GM18507 (cell line): Measurements from ENCODE around the gene SNAP25.

ENCODE experiments used
- DNase-seq: peaks from one replicate; pipeline ENCODE4 v3.0.0; 2011; ENCODE audit warnings: low read depth; ENCODE audit not compliant: insufficient read length; ENCODE audit errors: extremely low spot score
- FAIRE-seq: peaks from 2 replicates; lab custom pipeline; 2011; peaks lifted over from hg19 to GRCh38; lab: Jason Lieb, UNC

The SNAP25 gene

GRCh38 chr20:10209091-10209490, 9.5 kb upstream of the SNAP25 start:
- no peak for DNase-seq
- no peak for FAIRE-seq

DNA sequence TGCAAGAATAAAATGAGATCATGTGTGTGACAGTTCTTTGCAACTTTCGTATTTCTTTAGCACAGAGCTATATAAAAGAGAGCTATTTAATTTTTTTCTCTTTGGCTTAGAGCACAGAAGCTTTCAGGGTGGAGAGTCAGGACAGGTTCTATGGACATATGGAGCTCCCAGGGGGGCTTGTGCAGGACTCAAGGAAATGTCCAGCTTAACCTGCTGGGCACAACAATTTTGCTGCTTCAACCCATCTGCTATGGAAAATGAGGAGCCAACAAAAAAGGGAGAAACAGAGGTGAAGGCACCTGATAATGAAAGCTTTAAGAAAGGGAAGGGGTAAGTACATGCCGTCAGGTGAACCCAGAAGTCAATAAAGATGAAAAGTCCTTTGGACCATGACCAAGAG, 5.1 kb upstream of the SNAP25 start:
- DNase-seq = no peak
- FAIRE-seq = no peak

DNA sequence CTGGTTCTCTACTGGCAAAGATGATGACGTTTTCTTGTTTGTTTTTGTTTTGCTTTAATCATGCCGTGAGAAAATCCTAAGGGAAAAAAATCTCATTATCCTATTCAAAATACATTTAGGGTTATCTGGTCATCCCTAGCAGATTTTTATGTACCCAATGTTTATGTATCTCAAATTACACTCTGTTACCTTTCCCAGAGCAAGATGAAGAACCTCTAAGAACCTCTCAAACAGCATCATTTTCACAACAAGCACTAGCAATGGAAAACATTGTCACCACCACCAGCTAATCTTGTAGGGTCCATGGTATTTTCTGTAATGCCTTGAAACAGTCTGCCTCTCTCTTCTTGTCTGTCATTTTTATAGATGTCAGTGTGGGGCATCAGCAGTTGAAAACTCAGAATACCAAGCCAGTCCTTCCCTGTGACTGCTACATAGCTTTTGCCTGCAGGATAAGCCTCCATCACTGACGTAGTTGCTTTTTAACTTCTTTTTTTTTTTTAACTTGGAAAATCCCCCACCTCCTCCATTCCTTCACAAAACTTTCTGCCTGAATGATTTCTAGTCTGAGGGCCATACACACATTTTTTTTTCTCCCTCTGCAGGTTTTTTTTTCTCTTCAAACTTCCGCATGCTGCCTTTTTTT, 2.4 kb upstream of the SNAP25 start:
- DNase-seq = no peak
- FAIRE-seq = no peak

- FAIRE-seq (no peak), DNase-seq (no peak)
Observed at GRCh38 chr20:10217721-10218410, 764 bp upstream of the SNAP25 start.

DNA sequence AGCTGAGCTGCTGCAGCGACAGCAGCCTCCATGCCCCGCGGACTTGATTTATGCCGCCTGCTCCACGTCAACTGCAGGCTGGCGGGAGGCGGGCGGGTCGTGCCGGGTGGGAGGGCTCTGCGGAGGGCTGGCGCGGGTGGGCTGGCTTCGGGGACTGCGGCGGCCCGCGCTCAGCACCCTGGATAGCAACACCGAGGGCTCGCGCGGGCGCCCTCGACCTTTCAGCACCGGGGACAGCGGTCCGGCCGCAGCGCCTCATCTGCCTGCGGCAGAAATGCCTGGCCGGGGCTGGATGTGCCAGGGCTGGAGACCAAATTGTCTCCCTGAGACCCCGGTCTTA, 792 bp downstream of the SNAP25 start:
- no peak for FAIRE-seq
- peak; percentile 35 for DNase-seq

DNA sequence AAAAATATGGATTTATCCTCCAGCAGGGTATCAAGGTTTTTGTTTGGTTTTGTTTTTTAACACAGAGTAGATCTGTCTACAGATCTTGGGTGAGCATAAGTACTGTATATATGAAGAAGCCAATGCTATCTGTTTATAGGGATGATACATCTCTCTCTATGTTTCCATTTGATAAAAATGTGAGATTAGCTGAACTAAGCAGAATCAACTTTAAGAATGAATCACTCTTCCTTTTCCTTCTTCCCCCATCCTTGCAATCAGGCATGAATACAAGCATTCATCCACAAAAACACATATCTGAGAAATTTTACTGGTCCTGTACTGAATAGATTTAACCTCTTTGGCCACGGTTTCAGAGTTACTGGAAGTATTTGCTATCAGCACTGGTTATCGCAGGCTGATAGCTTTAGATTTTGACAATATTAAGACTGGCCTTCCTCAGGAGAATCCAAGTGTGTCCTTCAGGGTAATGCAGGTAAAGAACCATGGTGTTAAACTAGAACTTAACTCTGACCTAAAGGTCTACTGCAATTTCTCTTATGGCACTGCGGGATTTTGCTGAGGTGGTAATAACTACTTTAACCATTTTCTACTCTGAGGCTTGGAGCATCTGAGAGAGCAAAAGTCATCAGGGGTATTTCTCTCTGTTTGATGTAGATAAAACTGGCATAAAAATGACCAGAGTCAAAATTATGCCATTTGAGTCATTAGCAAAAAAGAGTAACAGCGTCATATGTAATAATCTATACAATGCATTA, 1.5 kb downstream of the SNAP25 start:
- FAIRE-seq = no peak
- DNase-seq = no peak

DNA sequence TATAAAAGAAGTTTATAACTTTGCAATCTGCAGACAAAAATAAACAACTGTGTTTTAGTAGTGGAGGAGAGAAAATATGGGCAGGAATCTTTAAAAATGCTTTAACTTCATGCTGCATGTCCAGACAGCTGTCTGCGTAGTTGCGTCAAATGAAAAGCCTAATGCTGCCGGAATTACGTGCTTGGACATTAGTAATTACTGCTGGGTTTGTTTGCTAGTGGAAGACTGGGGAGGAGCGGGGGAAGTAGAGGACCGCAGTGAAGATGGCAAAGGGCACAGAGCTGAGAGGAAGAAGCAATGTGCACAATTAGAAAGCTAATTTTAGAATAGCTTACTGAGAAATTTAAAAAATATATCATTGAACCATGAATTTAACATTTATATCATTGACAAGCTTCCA, 2.4 kb downstream of the SNAP25 start:
- no peak for DNase-seq

GRCh38 chr20:10225439-10226060, 6.9 kb downstream of the SNAP25 start:
- FAIRE-seq (no peak), DNase-seq (no peak)

More for the DNA sequence above, 2.4 kb downstream of the SNAP25 start:
- no peak for FAIRE-seq

GRCh38 chr20:10228330-10228729, 9.7 kb downstream of the SNAP25 start:
- FAIRE-seq = no peak
- DNase-seq = no peak

- FAIRE-seq (no peak), DNase-seq (no peak)
Observed at GRCh38 chr20:10231290-10231689, 12.7 kb downstream of the SNAP25 start.

DNA sequence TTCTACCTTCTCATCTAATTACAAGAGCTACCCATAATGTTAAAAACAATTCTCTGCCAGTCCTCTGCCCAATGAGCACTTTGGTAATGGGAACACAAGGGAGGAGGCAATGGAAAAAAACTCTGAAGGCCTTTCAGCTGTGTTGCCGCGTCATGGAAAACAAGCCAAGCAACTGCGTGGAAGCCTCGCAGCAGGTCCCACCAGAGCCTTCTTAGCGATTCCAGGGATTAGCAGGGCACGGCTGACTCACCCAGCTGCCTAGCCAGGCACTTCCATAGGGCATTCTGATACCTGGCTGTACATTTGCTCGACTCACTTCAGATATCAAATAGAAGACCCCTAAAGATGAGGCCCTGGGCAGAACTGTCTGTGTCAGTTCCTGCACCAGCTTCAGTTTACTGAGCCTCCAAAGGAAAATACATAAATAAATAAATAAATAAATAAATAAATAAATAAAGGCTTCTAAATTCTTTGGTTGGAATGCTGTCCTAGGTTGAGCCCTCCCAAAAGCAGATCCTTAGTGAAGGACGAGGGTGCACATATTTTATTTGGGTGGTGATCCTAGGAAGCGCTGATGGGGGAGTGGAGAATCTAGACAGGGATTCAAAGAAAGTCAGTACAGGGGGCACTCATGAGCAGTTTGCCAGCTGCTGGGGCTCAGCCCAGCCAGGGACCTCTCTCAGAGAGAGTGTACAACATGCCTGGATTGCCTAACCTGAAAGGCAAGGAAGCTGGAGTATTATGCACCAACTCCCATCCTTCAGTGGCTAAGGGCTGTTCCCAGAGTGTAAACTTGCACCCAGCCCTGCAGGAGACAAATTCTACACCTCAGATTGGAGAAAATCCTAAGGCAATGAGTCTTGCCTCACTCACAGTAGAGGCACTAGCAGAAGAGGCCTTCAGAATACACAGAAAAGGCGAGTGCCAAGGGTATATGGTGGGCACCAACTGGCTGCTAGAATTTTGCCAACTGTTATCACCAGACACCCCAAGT, 18.2 kb downstream of the SNAP25 start:
- FAIRE-seq (no peak), DNase-seq (no peak)

DNA sequence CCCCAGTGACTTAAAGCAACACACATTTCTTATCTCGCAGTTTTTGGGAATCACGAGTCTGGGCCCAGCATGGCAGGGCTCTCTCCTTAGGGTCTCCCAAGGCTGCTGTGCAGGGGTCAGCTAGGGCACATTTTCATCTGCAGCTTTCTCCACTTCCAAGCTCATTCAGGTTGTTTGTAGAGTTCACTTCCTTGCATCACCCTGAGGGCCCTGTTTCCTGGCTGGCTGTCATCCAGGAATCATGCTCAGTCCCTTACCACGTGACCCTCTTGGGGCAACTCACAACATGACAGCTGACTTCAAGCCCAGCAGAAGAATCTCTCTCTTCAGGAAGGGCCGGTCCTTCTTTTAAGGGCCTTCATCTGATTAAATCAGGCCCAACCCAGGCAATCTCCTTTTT, 21.3 kb downstream of the SNAP25 start:
- no peak for DNase-seq
- FAIRE-seq = no peak

GRCh38 chr20:10240655-10241054, 22.0 kb downstream of the SNAP25 start:
- no peak for FAIRE-seq
- no peak for DNase-seq

DNA sequence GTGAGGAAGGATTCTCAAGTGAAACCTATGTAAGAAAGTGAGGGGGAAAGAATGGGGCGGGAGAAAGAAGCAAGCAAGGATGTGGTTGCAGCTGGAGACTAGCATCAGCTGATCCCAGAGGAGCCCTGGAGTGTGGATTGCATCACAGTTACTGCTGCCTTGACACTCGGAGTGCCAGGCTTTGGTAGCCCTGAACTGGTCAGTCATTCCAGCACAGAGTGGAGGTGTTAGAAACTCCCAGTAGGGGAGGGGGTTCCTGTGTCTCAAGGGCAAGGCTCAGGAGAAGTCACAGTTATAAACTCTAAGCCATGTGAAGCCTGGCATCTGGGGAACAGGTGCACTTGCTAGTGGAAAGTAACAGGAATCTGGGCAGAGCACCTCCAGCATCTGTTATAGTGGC, 23.5 kb downstream of the SNAP25 start:
- FAIRE-seq = no peak
- no peak for DNase-seq

DNA sequence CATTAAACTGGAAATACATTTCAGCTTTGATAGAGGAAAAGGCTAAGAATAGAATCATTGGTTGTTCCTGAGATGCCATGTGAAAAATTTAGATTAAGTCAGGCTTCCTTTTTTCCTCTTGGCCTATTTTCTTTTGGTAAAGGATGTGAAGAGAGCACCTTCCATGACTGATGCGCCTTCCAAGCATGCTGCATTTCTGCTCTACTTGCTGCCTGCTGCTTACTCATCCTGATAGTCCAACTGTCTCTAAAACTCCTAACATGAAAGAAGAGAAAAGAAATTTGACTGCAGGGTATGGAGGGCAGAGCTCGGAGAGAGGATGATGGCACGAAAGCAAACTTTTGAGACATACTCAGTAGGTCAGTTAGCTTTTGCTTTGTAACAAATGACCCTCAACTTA, 28.8 kb downstream of the SNAP25 start:
- FAIRE-seq = no peak
- DNase-seq = no peak

DNA sequence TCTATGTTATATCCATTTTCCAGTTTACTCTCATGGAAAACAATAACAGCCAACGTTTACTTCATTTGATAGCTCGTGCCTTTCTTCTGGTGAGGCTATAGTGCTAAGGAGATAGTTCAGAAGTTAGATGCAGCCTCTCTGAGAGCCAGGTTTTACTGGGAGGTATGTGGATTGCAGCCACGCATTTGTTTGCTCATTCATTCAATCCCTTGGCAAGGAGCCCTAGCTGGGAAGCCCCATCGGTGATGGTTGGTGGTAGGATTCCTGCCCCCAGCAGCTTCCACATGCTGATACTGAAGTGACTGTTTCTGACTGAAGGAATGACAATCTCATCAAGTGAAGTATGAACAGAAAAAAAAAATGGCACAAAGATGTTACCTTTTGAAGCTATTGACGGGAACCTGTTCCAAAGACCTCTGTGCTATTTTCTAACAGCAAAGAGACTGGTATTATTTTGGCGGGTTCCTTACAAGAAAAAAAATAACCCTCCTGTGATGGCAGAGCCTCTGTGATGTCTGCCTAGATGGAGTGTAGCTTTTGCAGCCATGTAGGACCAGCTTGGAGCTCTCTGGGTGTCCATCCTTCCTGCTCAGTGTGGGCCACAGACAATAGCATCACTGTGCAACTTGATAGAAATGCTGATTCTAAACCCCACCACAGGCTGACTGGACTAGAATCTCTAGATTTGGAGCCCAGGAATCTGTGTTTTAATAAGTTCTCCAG, 30.6 kb downstream of the SNAP25 start:
- DNase-seq (no peak), FAIRE-seq (no peak)

DNA sequence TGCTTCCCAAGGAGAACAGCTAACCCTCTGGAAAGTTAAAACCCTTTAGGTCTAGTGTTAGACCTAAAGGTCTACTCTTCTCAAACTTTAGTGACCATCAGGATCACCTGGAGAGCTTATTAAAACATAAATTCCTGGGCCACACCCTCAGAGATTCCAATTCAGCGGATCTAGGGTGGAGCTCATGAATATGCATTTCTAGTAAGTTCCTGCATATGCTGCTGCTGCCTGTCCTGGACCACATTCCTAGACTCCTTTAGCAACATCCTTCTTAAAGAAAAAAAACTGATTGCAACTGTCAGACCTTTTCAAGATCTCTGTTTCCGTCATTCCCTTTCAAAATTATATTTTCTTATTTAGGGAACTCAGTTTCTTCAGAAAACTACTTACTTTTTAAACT, 31.2 kb downstream of the SNAP25 start:
- DNase-seq (no peak), FAIRE-seq (no peak)

DNA sequence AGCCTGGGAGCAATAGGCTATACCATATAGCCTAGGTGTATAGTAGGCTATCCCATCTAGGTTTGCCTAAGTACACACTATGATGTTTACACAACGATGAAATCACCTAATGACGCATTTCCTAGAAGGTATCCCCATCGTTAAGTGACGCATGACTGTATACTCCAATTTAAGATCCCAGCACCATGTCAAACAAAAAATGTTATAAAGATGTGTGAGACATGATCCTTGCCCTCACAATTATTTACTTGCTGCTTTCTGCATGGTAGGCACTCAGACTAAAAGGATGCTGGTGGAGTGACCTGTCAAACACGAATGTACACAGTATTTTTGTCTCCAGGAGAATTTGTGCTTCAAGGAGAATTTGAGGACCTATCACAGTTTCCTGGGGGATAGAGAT, 32.3 kb downstream of the SNAP25 start:
- FAIRE-seq (no peak), DNase-seq (no peak)

DNA sequence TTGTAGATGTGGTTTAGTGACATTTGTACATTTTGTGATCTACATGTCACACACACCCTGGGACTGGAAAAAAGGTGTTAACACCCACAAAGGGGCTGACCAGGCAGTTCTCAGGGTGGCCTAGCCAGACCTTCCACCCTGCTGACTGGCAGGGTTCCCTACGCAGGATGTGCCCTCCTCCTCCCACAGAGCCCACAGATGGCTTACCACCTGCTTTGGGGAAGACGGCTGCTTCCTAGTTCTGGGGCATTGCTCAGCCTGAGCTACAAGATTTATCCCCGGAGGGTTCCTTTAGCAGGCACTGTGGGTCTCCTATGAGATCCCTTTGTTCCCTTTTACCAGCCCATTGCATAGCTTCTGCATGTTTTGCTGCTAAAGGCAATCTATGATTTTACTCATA, 35.1 kb downstream of the SNAP25 start:
- no peak for DNase-seq
- no peak for FAIRE-seq
